Measurements from ENCODE around the gene CEP57.
A peak's percentile ranks its signal among the peaks of the same experiment; 100 is the strongest.
"Not testable (repeated sequence)": the region's sequence is repeated elsewhere in the genome, so short reads cannot be mapped to it uniquely, and the experiment has no call there.

Gene CEP57

GRCh38 chr11:95799546-95799945 is 9.2 kb downstream of the CEP57 start:
- DNase-seq, result no peak

GRCh38 chr11:95800438-95800837 is 10.1 kb downstream of the CEP57 start:
- DNase-seq, result no peak

- no peak for DNase-seq
Observed at GRCh38 chr11:95802806-95803205, 12.5 kb downstream of the CEP57 start.

GRCh38 chr11:95803973-95804372 is 13.7 kb downstream of the CEP57 start:
- no peak for DNase-seq

- DNase-seq, result no peak
Observed at GRCh38 chr11:95805869-95806268, 15.6 kb downstream of the CEP57 start.

- DNase-seq, result not testable (repeated sequence)
Observed at GRCh38 chr11:95806464-95806863, 16.2 kb downstream of the CEP57 start.

GRCh38 chr11:95811052-95811451 is 20.8 kb downstream of the CEP57 start:
- DNase-seq, result not testable (repeated sequence)

DNA sequence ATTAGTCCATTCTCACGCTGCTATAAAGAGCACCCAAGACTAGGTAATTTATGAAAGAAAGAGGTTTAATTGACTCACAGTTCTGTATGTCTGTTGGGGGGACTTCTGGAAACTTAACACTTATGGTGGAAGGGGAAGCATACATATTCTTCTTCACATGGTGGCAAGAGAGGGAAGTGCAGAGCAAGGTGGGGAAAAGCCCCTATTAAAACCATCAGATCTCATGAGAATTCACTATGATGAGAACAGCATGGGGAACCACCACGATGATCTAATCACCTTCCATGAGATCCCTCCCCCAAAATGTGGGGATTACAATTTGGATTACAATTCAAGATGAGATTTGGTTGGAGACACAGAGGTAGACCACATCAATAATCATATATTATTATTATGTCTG is 25.7 kb downstream of the CEP57 start:
- DNase-seq, result no peak

- no peak for DNase-seq
Observed at GRCh38 chr11:95821640-95822039, 31.3 kb downstream of the CEP57 start.

GRCh38 chr11:95827696-95828095 is 37.4 kb downstream of the CEP57 start:
- no peak for DNase-seq

- no peak for DNase-seq
Observed at GRCh38 chr11:95829580-95830259, 39.4 kb downstream of the CEP57 start.

- no peak for DNase-seq
Observed at GRCh38 chr11:95831198-95831883, 41.0 kb downstream of the CEP57 start.

GRCh38 chr11:95832763-95833162 is 42.5 kb downstream of the CEP57 start:
- no peak for DNase-seq

DNA sequence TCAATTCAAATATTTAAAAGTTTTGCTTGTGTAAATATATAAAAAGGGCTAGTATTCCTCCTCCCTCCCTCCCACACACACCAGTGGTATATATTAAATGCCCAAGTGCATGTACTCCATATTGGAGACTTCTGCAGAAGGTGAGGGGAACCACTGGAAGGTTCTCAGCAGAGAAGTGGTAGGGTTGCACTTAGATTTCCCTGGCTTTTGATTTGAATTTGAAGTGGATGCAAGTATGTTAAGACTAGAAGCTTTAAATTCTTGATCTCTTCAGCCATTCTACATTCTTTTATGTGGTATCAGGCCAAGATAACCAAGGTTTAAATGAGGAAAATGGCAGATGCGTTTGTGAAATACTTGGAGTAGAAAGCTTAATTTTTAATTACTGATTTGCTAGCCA is 43.1 kb downstream of the CEP57 start:
- no peak for DNase-seq

- DNase-seq, result no peak
Observed at GRCh38 chr11:95835351-95835750, 45.1 kb downstream of the CEP57 start.

DNA sequence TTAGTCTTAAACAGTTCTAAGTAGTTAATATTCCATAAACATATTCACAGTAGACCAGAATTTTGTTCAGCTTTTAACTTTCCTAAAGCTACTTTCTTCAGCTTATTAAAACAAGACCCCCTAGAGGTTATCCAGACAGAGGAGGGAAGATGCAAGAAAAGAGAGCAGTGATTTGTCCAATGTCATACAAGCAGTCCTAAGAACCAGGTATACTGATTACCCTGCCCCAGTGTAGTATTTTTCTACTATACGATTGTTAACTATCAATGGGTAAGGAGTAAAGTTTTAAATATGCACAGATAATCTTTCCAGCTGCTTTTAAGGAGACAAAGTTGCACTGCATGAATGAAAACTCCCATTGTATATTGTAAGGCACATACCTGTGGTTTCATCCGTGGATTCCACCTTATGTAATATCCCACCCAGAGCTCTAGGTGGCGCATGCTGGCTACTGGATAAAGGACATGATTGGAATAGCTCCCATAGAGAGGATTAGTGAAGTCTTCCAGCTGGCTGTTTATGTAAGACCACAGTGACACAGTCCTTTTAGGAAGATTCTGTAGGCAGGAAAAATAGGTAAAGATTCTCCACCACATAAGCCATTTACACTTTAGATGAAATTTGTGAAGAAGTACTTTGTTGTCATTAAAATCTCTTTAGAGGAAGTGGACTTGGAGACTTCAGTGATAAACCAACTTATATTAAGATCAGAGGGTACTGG is 45.6 kb downstream of the CEP57 start:
- DNase-seq, result peak; percentile 57 to 68

DNA sequence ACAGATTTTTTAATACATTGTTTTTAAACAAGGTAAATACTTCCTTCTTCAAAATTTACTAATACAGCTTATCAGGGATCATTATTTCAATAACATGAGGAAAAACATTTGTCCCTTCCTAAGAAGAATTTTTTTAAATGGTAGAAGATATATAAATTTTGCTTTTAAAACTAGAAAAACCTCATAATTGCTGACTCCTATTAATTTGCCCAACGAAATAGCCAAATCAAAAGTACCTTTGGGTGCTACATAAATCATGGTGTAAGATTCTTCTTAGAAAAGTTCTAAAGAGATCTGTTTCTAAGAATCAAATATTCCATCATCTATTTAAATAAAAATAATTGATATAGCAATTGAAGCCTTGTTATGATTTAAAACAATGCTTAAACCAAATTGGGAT is 54.9 kb downstream of the CEP57 start:
- DNase-seq, result no peak

- DNase-seq, result peak in 1 of 2 donors; percentile 15
Observed at GRCh38 chr11:95849087-95849825, 59.0 kb downstream of the CEP57 start.

GRCh38 chr11:95850137-95850536 is 59.8 kb downstream of the CEP57 start:
- DNase-seq, result no peak

- DNase-seq, result no peak
Observed at GRCh38 chr11:95853138-95853537, 62.8 kb downstream of the CEP57 start.

DNA sequence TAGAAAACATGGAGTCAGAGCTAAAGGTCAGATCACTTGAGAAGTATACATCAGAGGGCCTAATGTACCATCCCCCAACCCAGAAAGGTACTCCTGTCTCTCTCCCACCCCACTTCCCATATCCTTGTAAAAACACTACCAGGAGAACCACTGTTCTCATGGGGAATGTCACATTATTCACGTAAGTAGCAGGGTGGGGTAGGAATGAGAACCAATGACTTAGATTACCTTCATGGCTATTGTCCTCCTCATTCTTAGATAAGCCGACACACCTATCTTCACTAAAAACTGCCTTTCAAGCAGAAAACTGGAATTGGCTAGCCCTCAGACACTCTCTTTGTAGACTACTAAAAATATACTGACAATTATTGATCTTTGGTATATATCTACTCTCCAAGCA is 63.6 kb downstream of the CEP57 start:
- DNase-seq, result no peak

GRCh38 chr11:95854362-95854761 is 64.1 kb downstream of the CEP57 start:
- not testable (repeated sequence) for DNase-seq

DNA sequence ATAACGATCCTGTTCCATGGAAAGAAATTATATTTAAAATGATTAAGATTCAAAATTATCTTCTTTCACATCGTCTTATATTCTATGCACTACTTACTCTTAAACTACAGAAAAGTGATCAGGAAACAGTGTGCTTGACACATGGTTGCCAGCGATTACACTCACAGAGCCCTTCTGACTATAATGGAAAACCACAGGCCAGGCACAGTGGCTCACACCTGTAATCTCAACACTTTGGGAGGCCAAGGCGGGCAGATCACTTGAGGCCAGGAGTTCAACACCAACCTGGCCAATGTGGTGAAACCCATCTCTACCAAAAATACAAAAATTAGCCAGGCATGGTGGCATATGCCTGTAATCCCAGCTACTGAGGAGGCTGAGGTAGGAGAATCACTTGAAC is 69.7 kb downstream of the CEP57 start:
- DNase-seq, result not testable (repeated sequence)
